ENCODE data around the gene SLC22A5. TPM values are rescaled to one million over a fixed set of nuclear protein-coding genes. Genes with fewer than 3 reads are reported as not detected.

Gene SLC22A5
- total RNA-seq, 1 experiment from 2014 or later: 6.9 TPM

Other genes starting within 250 kb of the SLC22A5 start
- 118 and 119 TPM in 2 replicates for gene P4HA2, start 141.9 kb upstream of the SLC22A5 start, total RNA-seq (2014; rRNA removed; shearing (Covaris generic))
- gene PDLIM4, start 112.0 kb upstream of the SLC22A5 start, total RNA-seq (2014; rRNA removed; shearing (Covaris generic)): 94.7 and 103 TPM in 2 replicates
- 3.0 and 3.5 TPM in 2 replicates for gene SLC22A4, start 75.3 kb upstream of the SLC22A5 start, total RNA-seq (2014; rRNA removed; shearing (Covaris generic))
- 18.2 and 20.1 TPM in 2 replicates for gene IRF1, start 121.1 kb downstream of the SLC22A5 start, total RNA-seq (2014; rRNA removed; shearing (Covaris generic))
- gene IL5, start 173.8 kb downstream of the SLC22A5 start, total RNA-seq (2014; rRNA removed; shearing (Covaris generic)): not detected in 2 replicates
- gene RAD50, start 187.3 kb downstream of the SLC22A5 start, total RNA-seq (2014; rRNA removed; shearing (Covaris generic)): 16.5 and 17.6 TPM in 2 replicates